Measurements from ENCODE around the gene ROR2. TPM values are rescaled to one million over a fixed set of nuclear protein-coding genes. Genes with fewer than 3 reads are reported as not detected.

ROR2 gene
- total RNA-seq: 21.6 and 25.7 TPM in 2 replicates

DNA sequence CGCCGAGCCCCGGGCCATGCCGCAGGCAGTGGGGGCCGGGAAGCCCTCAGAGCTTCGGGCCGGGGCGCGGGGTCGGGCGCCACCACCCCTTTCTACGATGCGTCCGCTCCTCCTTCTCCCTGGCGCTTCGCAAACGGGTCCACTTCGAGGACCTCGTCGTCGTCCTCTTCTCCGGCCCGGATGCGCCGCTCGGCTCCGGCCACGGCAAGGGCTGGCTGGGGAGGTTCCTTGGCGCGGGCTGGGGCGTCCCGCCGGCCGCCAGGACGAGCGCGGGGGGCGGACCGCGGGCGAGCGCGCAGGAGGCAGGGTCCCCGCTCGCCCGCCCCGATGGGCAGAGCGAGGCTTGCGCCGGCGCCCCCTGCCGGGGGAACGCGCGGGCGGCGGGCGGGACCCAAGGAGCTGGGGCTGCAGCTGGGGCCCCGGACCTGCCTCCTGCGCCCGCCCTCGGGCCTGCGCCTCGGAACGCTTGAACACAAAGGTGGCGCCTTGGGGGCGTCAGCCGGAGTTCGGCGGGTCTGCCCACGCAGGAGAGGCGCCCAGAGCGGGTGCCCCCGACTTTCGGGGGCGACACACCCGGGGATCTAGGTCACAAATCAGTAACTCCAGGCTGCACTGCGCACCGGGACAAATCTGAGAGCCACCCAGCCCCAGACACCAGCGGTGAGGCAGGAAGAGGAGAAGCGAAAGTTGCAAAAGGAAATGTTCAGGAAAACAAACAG lies at the start of gene ROR2:
Gene ROR2, minus strand, starts transcription at position 283 of the 719 bp plus-strand sequence.

Small RNA genes lying within 50 kb of the gene (small RNA-seq; reads per million reads assigned to genes)
- gene MIR3910-1: not detected

Other genes with a start within 250 kb of the ROR2 start
- 80.5 and 101 TPM in 2 replicates for gene SPTLC1, start 165.2 kb upstream of the ROR2 start, total RNA-seq

All from placental epithelial cell (primary cell).